Naive thymus-derived CD8-positive, alpha-beta T cell (primary cell): ENCODE measurements around the gene TTC7B. TPM values are rescaled to one million over a fixed set of nuclear protein-coding genes. Genes with fewer than 3 reads are reported as not detected.

Experiments used
- ATAC-seq, 2 donors: fragments of 150-1000 bp; cut with Tn5 transposase in 1 of 2; sonication (Bioruptor Pico), chemical (Tn5 transposase) in 1 of 2; 1 replicate in 1 of 2; 2 replicates in 1 of 2; pipeline ENCODE4 v1.10.0; 2021; ENCODE audit warnings: mild to moderate bottlenecking in 2 of 2, moderate library complexity in 2 of 2
- POLR2A ChIA-PET: fragments of 350-600 bp; sonication (Branson Sonifier 250); formaldehyde crosslinking; loops from one replicate; lab custom pipeline; 2021; ENCODE audit warnings: antibody characterized with exemption; lab: Charles Lee
- DNase-seq, 10 donors: peaks; one replicate each; pipeline versions ENCODE4 v3.0.0 to v3.0.0-alpha.2; 2020 to 2022
- H3K27ac Mint-ChIP-seq, 10 donors: one replicate each; pipeline ENCODE4 v1.8.0; 2020 to 2022; ENCODE audit warnings: mild to moderate bottlenecking in 10 of 10, mixed read lengths in 10 of 10, moderate library complexity in 4 of 10, inconsistent platforms in 1 of 10
- H3K27me3 Mint-ChIP-seq, 5 donors: one replicate each; pipeline ENCODE4 v1.8.0; 2021 to 2022; ENCODE audit warnings: mixed read lengths in 5 of 5
- H3K36me3 Mint-ChIP-seq, 3 donors: one replicate each; pipeline ENCODE4 v1.8.0; 2020 to 2022; ENCODE audit warnings: mixed read lengths in 3 of 3, mild to moderate bottlenecking in 2 of 3, inconsistent platforms in 1 of 3
- H3K4me1 Mint-ChIP-seq, 4 donors: one replicate each; pipeline ENCODE4 v1.8.0; 2021 to 2022; ENCODE audit warnings: mixed read lengths in 4 of 4
- H3K4me3 Mint-ChIP-seq, 10 donors: one replicate each; pipeline ENCODE4 v1.8.0; 2020 to 2022; ENCODE audit warnings: mild to moderate bottlenecking in 10 of 10, mixed read lengths in 10 of 10, moderate library complexity in 6 of 10, inconsistent platforms in 1 of 10
- H3K9me3 Mint-ChIP-seq, 9 donors: one replicate each; pipeline ENCODE4 v1.8.0; 2020 to 2022; ENCODE audit warnings: mixed read lengths in 9 of 9, mild to moderate bottlenecking in 3 of 9, inconsistent platforms in 1 of 9, moderate library complexity in 1 of 9
- polyA plus RNA-seq, 3 donors: library from polyadenylated mRNA; unstranded; fragments of 300-500 nt; fragmentation: Illumina TruSeq; gene quantifications; one replicate each; pipeline ENCODE4 v1.2.3, GENCODE V29; 2021
- total RNA-seq, 8 experiments: library from RNA in 2 of 8; stranded (reverse) in 2 of 8; gene quantifications; one replicate each; pipeline ENCODE4 v1.2.3 and lab custom pipeline; 2021 to 2026

TTC7B gene
- total and polyA plus RNA-seq, 5 experiments from 2014 or later: 0.01 to 0.81 (median 0.41) TPM

DNA sequence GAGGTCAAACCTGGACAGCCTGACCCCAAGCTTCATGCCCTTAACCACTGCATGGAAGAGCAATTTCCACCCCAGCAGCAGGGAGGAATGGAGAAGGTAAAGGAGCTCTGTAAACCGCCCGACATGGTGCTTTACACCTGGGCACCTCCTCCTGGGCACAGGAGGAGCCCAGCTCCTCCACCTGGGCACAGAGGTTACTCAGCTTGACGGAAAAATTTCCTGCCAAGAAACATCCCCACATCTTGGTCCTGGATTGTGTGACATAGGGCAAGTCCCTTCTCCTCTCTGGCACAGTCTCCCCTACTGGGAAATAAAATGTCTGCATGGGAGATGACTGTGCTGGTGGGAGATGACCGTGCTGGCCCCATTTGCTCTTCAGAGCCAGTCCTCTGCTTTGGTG lies 40.8 kb downstream of the TTC7B start:
- peaks cover 0 to 1% (median 0%) of the 10 kb centered on the region in 4 donors for H3K4me1 Mint-ChIP-seq
- no peaks in the 10 kb centered on the region for H3K27me3 Mint-ChIP-seq
- H3K36me3 Mint-ChIP-seq: no peaks in the 10 kb centered on the region
- H3K27ac Mint-ChIP-seq: no peak overlapping the region
- POLR2A ChIA-PET: interaction anchor here (1.1 kb wide), 1 partner anchor 10 kb away, joined by 3 read pairs; no protein-coding TSS in a partner anchor
- no peaks in the 10 kb centered on the region for H3K9me3 Mint-ChIP-seq
- no peak for DNase-seq
- H3K4me3 Mint-ChIP-seq: no peak overlapping the region
- ATAC-seq: no peak

DNA sequence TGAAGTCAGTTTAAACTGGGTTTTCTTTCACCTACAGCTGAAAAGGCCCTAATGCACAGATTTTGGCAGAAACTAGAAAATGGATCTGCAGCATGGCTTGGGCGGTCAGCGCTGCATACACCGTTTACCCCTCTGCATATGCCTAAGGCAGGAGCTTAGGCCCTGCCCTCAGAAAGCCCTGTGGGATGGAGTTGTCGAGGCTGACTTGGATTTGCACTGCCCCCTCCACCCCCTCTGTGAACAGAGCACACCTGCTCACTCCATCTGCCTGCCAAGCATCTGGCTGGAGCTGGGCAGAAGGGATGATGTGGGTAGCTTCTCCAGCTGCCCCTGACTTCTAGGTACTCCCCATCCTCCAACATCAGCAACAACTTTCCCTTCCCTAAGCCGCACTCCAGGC lies 41.9 kb downstream of the TTC7B start:
- Mint-ChIP-seq H3K9me3 (peaks cover 0 to 2% (median 0%) of the 10 kb centered on the region in 9 donors), H3K4me1 (peaks cover 0 to 1% (median 0%) of the 10 kb centered on the region in 4 donors), H3K36me3 (no peaks in the 10 kb centered on the region), H3K27me3 (no peaks in the 10 kb centered on the region), H3K27ac (peak overlapping the region in 1 of 10 donors; percentile 18), H3K4me3 (no peak overlapping the region)
- ATAC-seq (no peak), DNase-seq (no peak)
- POLR2A ChIA-PET: no interaction called here

DNA sequence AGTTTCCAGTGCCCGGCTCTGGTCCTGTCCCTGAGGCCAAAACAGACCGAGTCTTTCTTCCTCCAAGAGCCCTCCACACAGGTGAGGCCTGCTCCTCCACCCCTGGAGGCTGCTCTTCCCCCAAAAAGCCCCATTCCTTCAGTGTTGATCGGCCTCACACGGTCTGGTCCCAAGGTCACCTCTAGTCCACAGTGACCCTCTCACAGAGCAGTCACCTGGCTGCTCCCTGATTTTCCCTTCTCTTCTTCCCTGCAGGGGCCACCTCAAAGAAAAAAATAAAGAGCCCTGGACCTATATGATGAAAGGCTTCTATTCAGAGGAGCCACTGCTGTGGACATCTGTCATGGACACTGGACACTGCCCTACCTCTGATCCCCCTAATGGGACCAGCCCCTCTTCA lies 42.5 kb downstream of the TTC7B start:
- Mint-ChIP-seq H3K4me3 (no peak overlapping the region), H3K36me3 (peaks cover 0 to 2% (median 0%) of the 10 kb centered on the region in 3 donors), H3K27me3 (no peaks in the 10 kb centered on the region), H3K9me3 (peaks cover 0 to 7% (median 0%) of the 10 kb centered on the region in 9 donors), H3K27ac (peak overlapping the region in 1 of 10 donors; percentile 28), H3K4me1 (peaks cover 0 to 1% (median 0%) of the 10 kb centered on the region in 4 donors)
- DNase-seq (no peak), ATAC-seq (no peak)
- POLR2A ChIA-PET: no interaction called here

- H3K4me3 Mint-ChIP-seq: no peak overlapping the region
- peaks cover 0 to 4% (median 2%) of the 10 kb centered on the region in 3 donors for H3K36me3 Mint-ChIP-seq
- POLR2A ChIA-PET: no interaction called here
- peaks cover 0 to 12% (median 5%) of the 10 kb centered on the region in 9 donors for H3K9me3 Mint-ChIP-seq
- ATAC-seq: no peak
- DNase-seq: no peak
- no peaks in the 10 kb centered on the region for H3K27me3 Mint-ChIP-seq
- H3K27ac Mint-ChIP-seq: no peak overlapping the region
- peaks cover 0 to 1% (median 0%) of the 10 kb centered on the region in 4 donors for H3K4me1 Mint-ChIP-seq
These were observed 43.1 kb downstream of the TTC7B start for GRCh38 chr14:90773196-90773486.

DNA sequence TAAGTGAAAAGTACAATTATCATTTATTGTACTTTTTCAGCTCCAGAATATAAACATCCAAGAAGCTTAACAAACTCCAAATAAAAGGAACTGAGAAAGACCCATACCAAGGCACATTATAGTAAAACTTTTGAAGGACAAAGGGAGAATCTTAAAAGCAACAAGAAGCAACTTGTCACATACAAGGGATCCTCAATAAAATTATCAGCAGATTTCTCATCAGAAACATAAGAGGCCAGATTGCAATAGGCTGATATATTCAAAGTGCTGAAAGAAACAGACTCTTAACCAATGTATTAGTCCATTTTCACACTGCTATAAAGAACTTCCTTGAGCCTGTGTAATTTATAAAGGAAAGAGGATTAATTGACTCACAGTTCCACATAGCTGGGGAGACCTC lies 48.3 kb downstream of the TTC7B start:
- H3K27me3 Mint-ChIP-seq: no peaks in the 10 kb centered on the region
- DNase-seq: no peak
- no peaks in the 10 kb centered on the region for H3K4me1 Mint-ChIP-seq
- no peak overlapping the region for H3K27ac Mint-ChIP-seq
- H3K4me3 Mint-ChIP-seq: no peak overlapping the region
- no peak for ATAC-seq
- H3K36me3 Mint-ChIP-seq: peaks cover under 1 to 35% (median 25%) of the 10 kb centered on the region in 3 donors
- POLR2A ChIA-PET: no interaction called here
- H3K9me3 Mint-ChIP-seq: peaks cover 14 to 50% (median 33%) of the 10 kb centered on the region in 9 donors

DNA sequence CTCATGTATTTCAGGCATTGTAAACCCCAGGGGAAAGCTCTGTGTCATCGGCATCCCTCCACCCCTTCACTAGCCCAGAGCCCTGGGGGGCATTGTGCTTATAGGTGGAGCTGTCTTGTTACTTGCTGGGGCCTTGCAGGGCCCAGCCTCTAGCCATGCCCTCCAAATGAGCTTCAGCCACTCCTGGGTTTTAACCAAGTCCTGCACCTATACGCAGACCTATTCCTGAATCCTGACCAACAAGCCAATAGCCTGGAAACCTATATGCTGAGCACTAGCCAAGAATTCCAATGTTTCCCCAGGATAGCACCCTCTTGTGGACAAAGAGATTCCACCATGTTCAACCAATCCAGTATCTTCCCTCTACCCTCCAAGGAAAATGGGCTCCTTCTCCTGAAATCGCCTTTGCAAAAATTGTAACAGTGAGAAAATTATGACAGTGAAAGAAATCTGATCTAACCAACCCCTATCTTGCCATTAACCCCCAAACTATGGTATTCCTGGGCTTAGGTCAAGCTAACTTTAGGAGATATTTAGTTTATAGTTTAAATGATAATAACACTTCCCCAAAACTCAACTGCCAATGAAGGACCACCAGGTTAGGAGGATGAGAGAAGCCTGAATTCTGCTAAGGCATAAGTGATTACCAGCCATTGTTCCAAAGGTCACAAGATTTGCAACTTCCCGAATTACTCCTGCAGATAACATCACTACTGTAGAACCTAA lies 55.5 kb downstream of the TTC7B start:
- Mint-ChIP-seq H3K27ac (no peak overlapping the region), H3K36me3 (peaks cover 2 to 16% (median 8%) of the 10 kb centered on the region in 3 donors), H3K4me3 (no peak overlapping the region), H3K27me3 (peaks cover 0 to 8% (median 0%) of the 10 kb centered on the region in 5 donors), H3K9me3 (peaks cover 2 to 29% (median 13%) of the 10 kb centered on the region in 9 donors), H3K4me1 (peaks cover 6 to 22% (median 17%) of the 10 kb centered on the region in 4 donors)
- no peak for ATAC-seq
- POLR2A ChIA-PET: no interaction called here
- DNase-seq: no peak

- peaks cover 6 to 22% (median 17%) of the 10 kb centered on the region in 4 donors for H3K4me1 Mint-ChIP-seq
- H3K27me3 Mint-ChIP-seq: peaks cover 0 to 8% (median under 1%) of the 10 kb centered on the region in 5 donors
- ATAC-seq (no peak), DNase-seq (no peak)
- no peak overlapping the region for H3K4me3 Mint-ChIP-seq
- H3K9me3 Mint-ChIP-seq: peaks cover 2 to 22% (median 12%) of the 10 kb centered on the region in 9 donors
- peaks cover 2 to 13% (median 8%) of the 10 kb centered on the region in 3 donors for H3K36me3 Mint-ChIP-seq
- peak overlapping the region in 6 of 10 donors; percentile 28 to 70 (median 49) for H3K27ac Mint-ChIP-seq
- POLR2A ChIA-PET: interaction anchor here (0.8 to 3.7 kb wide), 2 partner anchors 363 to 377 kb away, joined by 3 to 26 read pairs; partner anchors contain the start of gene CALM1
These were observed 56.2 kb downstream of the TTC7B start for GRCh38 chr14:90760078-90760444.

DNA sequence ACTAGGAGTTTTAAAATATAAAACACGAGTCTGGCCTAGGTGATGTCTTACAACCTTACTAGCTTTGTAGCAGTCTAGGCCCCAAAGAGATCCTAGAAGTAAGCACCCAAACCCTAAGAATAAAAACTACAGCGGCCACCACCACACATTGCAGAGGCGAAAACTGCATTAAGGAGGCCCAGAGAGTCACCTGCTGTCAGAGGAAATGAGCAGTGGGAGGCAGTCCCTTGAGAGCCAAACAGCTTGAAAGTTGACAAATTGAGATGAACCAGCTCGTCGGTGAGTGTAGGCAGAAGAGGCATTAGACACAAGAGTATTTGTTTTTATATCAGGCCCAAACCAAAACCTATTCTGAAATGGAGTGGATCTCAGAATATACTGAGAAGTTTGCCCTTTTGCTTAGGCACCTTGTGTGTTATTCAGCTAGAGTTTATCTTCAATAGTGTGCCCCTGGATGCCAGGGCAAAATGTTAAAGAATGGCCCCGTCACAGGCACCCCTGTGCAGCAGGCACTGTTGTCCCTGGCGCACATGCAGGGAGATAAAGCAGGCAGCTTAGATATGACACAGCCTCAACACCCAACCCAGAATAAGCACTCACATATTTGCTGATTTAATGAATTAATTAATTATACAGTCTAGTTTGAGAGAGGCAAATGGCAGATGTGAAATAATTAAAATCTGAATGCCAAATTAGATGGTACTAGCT lies 56.7 kb downstream of the TTC7B start:
- Mint-ChIP-seq H3K27me3 (peaks cover 0 to 8% (median 3%) of the 10 kb centered on the region in 5 donors), H3K9me3 (peaks cover 2 to 21% (median 12%) of the 10 kb centered on the region in 9 donors), H3K4me1 (peaks cover 6 to 22% (median 17%) of the 10 kb centered on the region in 4 donors), H3K27ac (peak overlapping the region; percentile 3 to 90 (median 66)), H3K4me3 (peak overlapping the region; percentile 47 to 83 (median 74)), H3K36me3 (peaks cover 2 to 13% (median 8%) of the 10 kb centered on the region in 3 donors)
- ATAC-seq: no peak
- POLR2A ChIA-PET: interaction anchor here (0.8 to 3.7 kb wide), 2 partner anchors 362 to 376 kb away, joined by 3 to 26 read pairs; partner anchors contain the start of gene CALM1
- DNase-seq: peak in 1 of 10 donors; percentile 22

DNA sequence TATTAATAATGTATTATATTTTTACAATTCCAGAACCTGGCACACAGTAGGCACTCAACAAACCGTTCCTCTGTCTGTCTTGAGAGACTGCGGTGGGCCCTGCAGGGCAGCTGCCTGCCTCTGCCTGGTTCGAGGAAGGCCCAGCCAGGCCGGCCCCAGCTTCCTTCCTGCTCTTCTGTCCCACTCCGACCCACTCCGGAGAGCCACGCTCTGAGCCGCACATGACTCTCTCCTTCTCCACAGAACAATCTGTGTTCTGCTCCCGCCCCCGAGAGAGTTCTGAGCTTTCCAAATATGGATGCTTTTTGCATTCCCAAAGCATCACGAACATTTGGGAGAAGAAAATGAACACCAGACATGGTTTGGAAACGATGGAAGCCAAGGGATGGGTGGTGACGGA lies 57.3 kb downstream of the TTC7B start:
- Mint-ChIP-seq H3K27me3 (peaks cover 0 to 8% (median 3%) of the 10 kb centered on the region in 5 donors), H3K4me3 (peak overlapping the region; percentile 69 to 83 (median 75)), H3K36me3 (peaks cover 2 to 11% (median 7%) of the 10 kb centered on the region in 3 donors), H3K9me3 (peaks cover 2 to 17% (median 12%) of the 10 kb centered on the region in 9 donors), H3K4me1 (peaks cover 6 to 22% (median 17%) of the 10 kb centered on the region in 4 donors), H3K27ac (peak overlapping the region; percentile 51 to 90 (median 82))
- ATAC-seq: no peak
- POLR2A ChIA-PET: interaction anchor here (0.6 to 3.7 kb wide), 5 partner anchors 311 to 503 kb away, joined by 3 to 26 read pairs (median 4); partner anchors contain the start of genes CALM1 and PSMC1
- peak in 2 of 10 donors; percentile 3 to 7 for DNase-seq

DNA sequence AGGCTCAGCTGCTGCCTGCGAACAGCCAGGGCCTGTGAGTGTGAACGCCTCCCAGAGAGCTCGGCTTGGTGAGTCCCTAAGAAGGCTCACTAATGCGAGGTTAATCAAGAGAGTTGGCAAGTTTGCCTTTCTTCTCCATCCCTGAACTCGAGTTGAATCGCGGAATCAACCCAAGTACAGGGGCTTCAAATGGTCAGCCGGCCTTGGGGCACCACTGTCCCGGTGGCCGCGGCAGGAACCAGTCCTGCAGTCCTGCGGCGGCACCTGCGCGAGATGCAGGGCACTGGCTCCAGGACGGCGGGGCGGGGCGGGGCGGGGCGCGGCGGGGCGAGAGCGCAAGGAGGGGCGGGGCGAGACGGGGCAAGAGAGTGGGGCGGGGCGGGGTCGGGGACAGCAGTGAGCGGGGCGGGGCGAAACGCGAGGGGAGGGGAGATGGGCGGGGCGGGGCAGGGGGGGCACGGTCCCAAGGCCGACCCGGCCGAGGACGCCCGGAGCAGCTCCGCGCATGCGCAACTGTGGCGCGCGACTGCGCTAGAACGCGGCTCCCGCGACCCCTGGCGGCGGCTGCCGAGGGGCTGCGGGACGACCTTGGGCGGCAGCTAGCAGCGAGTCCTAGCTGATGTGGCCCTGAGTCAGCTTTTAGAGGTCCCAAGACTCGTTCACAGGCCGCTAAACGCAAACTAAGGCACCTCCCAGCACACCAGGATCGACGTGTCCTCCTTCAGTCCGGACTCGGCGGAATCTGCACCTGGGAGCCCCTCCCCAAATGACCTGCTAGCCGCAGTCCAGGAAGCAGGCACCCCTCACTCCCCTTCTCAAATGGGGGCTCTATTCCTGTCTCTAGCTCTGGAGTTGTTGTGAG lies 58.0 kb downstream of the TTC7B start:
- Mint-ChIP-seq H3K27me3 (peaks cover 0 to 8% (median 3%) of the 10 kb centered on the region in 5 donors), H3K36me3 (peaks cover 2 to 8% (median 4%) of the 10 kb centered on the region in 3 donors), H3K4me1 (peaks cover 6 to 22% (median 17%) of the 10 kb centered on the region in 4 donors), H3K27ac (peak overlapping the region; percentile 64 to 93 (median 86)), H3K4me3 (peak overlapping the region; percentile 73 to 89 (median 84)), H3K9me3 (peaks cover 0 to 12% (median 9%) of the 10 kb centered on the region in 9 donors)
- POLR2A ChIA-PET: interaction anchor here (0.6 to 3.7 kb wide), 6 partner anchors 14 to 502 kb away, joined by 3 to 26 read pairs (median 4); partner anchors contain the start of genes CALM1 and PSMC1
- ATAC-seq (peak; percentile 91 to 93), DNase-seq (peak; percentile 87 to 98 (median 93))

- POLR2A ChIA-PET: interaction anchor here (0.7 to 3.7 kb wide), 4 partner anchors 14 to 374 kb away, joined by 3 to 26 read pairs (median 10); partner anchors contain the start of gene CALM1
These were observed 58.8 kb downstream of the TTC7B start for GRCh38 chr14:90757452-90757851.

More at GRCh38 chr14:90757452-90757851, 58.8 kb downstream of the TTC7B start:
- Mint-ChIP-seq H3K27ac (peak overlapping the region in 9 of 10 donors; percentile 65 to 93 (median 84)), H3K4me1 (peaks cover 6 to 22% (median 17%) of the 10 kb centered on the region in 4 donors), H3K9me3 (peaks cover 0 to 4% (median 3%) of the 10 kb centered on the region in 9 donors), H3K36me3 (peaks cover 0 to 2% (median 0%) of the 10 kb centered on the region in 3 donors), H3K4me3 (peak overlapping the region; percentile 73 to 89 (median 84)), H3K27me3 (peaks cover 0 to 3% (median 3%) of the 10 kb centered on the region in 5 donors)
- no peak for ATAC-seq
- no peak for DNase-seq
